OCI-LY1 (cell line): Measurements from ENCODE around the gene CCDC18.
"Not testable (repeated sequence)": the region's sequence is repeated elsewhere in the genome, so short reads cannot be mapped to it uniquely, and the experiment has no call there.

Source experiments
- H2AFZ ChIP-seq: fragments of 200-600 bp; sonication (generic), shearing (Covaris generic); 2 replicates; pipeline ENCODE4 v1.6.0; 2014; ENCODE audit warnings: antibody characterized with exemption, mild to moderate bottlenecking, low read length
- H3F3A ChIP-seq: fragments of 200-600 bp; sonication (generic), shearing (Covaris generic); 2 replicates; pipeline ENCODE4 v1.6.0; 2014; ENCODE audit warnings: mild to moderate bottlenecking, antibody characterized with exemption, low read length, moderate library complexity; ENCODE audit not compliant: insufficient read depth
- H3K27ac ChIP-seq: fragments of 200-600 bp; sonication (generic); 2 replicates; pipeline ENCODE4 v1.5.1; 2014; ENCODE audit warnings: low read length, mixed run types, mild to moderate bottlenecking, low read depth; ENCODE audit not compliant: poor library complexity, severe bottlenecking
- H3K27me3 ChIP-seq: fragments of 200-600 bp; sonication (generic); 2 replicates; pipeline ENCODE4 v1.6.0; 2014; ENCODE audit warnings: antibody characterized with exemption, mild to moderate bottlenecking, low read length, moderate library complexity; ENCODE audit not compliant: insufficient read depth
- H3K36me3 ChIP-seq: fragments of 200-600 bp; sonication (generic); 2 replicates; pipeline ENCODE4 v1.6.1; 2014; ENCODE audit warnings: mild to moderate bottlenecking, antibody characterized with exemption, low read length, moderate library complexity, mixed read lengths; ENCODE audit not compliant: insufficient read depth
- H3K4me1 ChIP-seq: fragments of 200-600 bp; sonication (generic); 2 replicates; pipeline ENCODE4 v1.5.1; 2014; ENCODE audit warnings: mild to moderate bottlenecking, low read length, moderate library complexity; ENCODE audit not compliant: insufficient read depth, severe bottlenecking
- H3K4me2 ChIP-seq: fragments of 200-600 bp; sonication (generic), shearing (Covaris generic); 2 replicates; pipeline ENCODE4 v1.6.1; 2014; ENCODE audit warnings: low read length
- H3K4me3 ChIP-seq: fragments of 200-600 bp; sonication (generic); 2 replicates; pipeline ENCODE4 v1.5.1; 2014; ENCODE audit warnings: low read length, low read depth, mild to moderate bottlenecking, mixed read lengths; ENCODE audit not compliant: poor library complexity, severe bottlenecking
- H3K79me2 ChIP-seq: fragments of 200-600 bp; shearing (Covaris generic); 2 replicates; pipeline ENCODE4 v1.6.1; 2016; ENCODE audit warnings: mixed run types, low read length, mixed read lengths; ENCODE audit not compliant: insufficient read depth
- H3K9ac ChIP-seq: fragments of 200-600 bp; sonication (generic), shearing (Covaris generic); 2 replicates; pipeline ENCODE4 v1.6.1; 2014; ENCODE audit warnings: mild to moderate bottlenecking, low read length, mixed read lengths
- H3K9me2 ChIP-seq: fragments of 200-600 bp; sonication (generic), shearing (Covaris generic); 2 replicates; pipeline ENCODE4 v1.6.1; 2014; ENCODE audit warnings: low read depth, mild to moderate bottlenecking, low read length, mixed read lengths
- H3K9me3 ChIP-seq: fragments of 200-600 bp; shearing (Covaris generic); 2 replicates; pipeline ENCODE4 v1.6.1; 2014; ENCODE audit warnings: low read length, mixed read lengths
- H4K20me1 ChIP-seq: fragments of 200-600 bp; sonication (generic), shearing (Covaris generic); 2 replicates; pipeline ENCODE4 v1.6.0; 2016; ENCODE audit warnings: mild to moderate bottlenecking, low read length; ENCODE audit not compliant: insufficient read depth
- EZH2 ChIP-seq: fragments of 200-600 bp; sonication (generic), shearing (Covaris generic); IDR thresholded peaks from 2 replicates; pipeline ENCODE4 v1.8.0; 2017; ENCODE audit warnings: borderline replicate concordance, mixed run types, mild to moderate bottlenecking, antibody characterized with exemption, low read length, moderate library complexity, mixed read lengths
- TF ChIP-seq, protein P1 (sequence below): fragments of 200-600 bp; sonication (generic), shearing (Covaris generic); IDR thresholded peaks from 2 replicates; pipeline ENCODE4 v1.5.1; 2017; ENCODE audit warnings: mild to moderate bottlenecking, antibody characterized with exemption, low read length, moderate library complexity, mixed read lengths

CCDC18 gene

DNA sequence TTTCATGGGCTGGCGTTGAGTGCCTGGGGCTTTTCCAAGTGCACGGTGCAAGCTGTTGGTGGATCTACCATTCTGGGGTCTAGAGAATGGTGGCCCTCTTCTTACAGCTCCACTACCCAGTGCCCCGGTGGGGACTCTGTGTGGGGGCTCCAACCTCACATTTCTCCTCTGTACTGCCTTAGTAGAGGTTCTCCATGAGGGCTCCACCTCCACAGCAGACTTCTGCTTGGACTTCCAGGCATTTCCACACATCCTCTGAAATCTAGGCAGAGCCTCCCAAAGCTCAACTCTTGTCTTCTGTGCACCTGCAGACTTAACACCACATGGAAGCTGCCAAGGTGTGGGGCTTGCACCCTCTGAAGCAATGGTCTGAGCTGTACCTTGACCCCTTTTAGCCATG is 82.1 kb downstream of the CCDC18 start:
- peaks cover 22% of the 10 kb centered on the region for H3K9me3 ChIP-seq
- H3K9ac ChIP-seq = no peak overlapping the region
- no peak overlapping the region for H3K4me2 ChIP-seq
- H4K20me1 ChIP-seq = no peaks in the 10 kb centered on the region
- H3K4me3 ChIP-seq = no peak overlapping the region
- H3K79me2 ChIP-seq = no peaks in the 10 kb centered on the region
- H3K27ac ChIP-seq = no peak overlapping the region
- no peaks in the 10 kb centered on the region for H3K4me1 ChIP-seq
- H2AFZ ChIP-seq = no peak overlapping the region
- H3F3A ChIP-seq = peaks cover 7% of the 10 kb centered on the region; the same call in 1 of the 2 replicates
- H3K27me3 ChIP-seq = no peaks in the 10 kb centered on the region
- TF ChIP-seq EZH2 = no peak
- H3K36me3 ChIP-seq = peaks cover 69% of the 10 kb centered on the region
- H3K9me2 ChIP-seq = no peaks in the 10 kb centered on the region

GRCh38 chr1:93268888-93269287 is 88.4 kb downstream of the CCDC18 start:
- not testable (repeated sequence) for H3K79me2 ChIP-seq, H3K9me3 ChIP-seq, H3K27me3 ChIP-seq, H2AFZ ChIP-seq, H3F3A ChIP-seq, H3K4me1 ChIP-seq, H3K4me2 ChIP-seq, H4K20me1 ChIP-seq, H3K27ac ChIP-seq, H3K9me2 ChIP-seq, H3K4me3 ChIP-seq, H3K9ac ChIP-seq
- H3K36me3 ChIP-seq = peaks cover 21% of the 10 kb centered on the region

GRCh38 chr1:93275262-93275633 is 94.7 kb downstream of the CCDC18 start:
- H2AFZ ChIP-seq, H3K79me2 ChIP-seq, H3K4me1 ChIP-seq, H4K20me1 ChIP-seq, H3F3A ChIP-seq, H3K9ac ChIP-seq, H3K27me3 ChIP-seq, H3K9me3 ChIP-seq, H3K4me2 ChIP-seq, H3K27ac ChIP-seq, H3K4me3 ChIP-seq, H3K36me3 ChIP-seq, H3K9me2 ChIP-seq: not testable (repeated sequence)

GRCh38 chr1:93275634-93276295 is 95.2 kb downstream of the CCDC18 start:
- H3K9ac ChIP-seq = no peak overlapping the region

GRCh38 chr1:93277530-93277929 is 97.0 kb downstream of the CCDC18 start:
- not testable (repeated sequence) for H4K20me1 ChIP-seq, H3K9me3 ChIP-seq, H3K27ac ChIP-seq, H2AFZ ChIP-seq, H3K9me2 ChIP-seq, H3F3A ChIP-seq, H3K4me1 ChIP-seq, H3K4me3 ChIP-seq, H3K9ac ChIP-seq, H3K36me3 ChIP-seq, H3K27me3 ChIP-seq, H3K4me2 ChIP-seq, H3K79me2 ChIP-seq

More at GRCh38 chr1:93275634-93276295, 95.2 kb downstream of the CCDC18 start:
- Histone ChIP-seq H2AFZ (no peak overlapping the region), H3K4me2 (no peak overlapping the region), H3K4me3 (no peak overlapping the region), H3K36me3 (peaks cover 7% of the 10 kb centered on the region; the same call in 1 of the 2 replicates), H3K9me3 (peaks cover 6% of the 10 kb centered on the region), H3K79me2 (no peaks in the 10 kb centered on the region), H3K27me3 (no peaks in the 10 kb centered on the region), H3F3A (no peaks in the 10 kb centered on the region), H4K20me1 (no peaks in the 10 kb centered on the region), H3K27ac (no peak overlapping the region), H3K9me2 (no peaks in the 10 kb centered on the region), H3K4me1 (no peaks in the 10 kb centered on the region)
- TF ChIP-seq, protein P1, sequence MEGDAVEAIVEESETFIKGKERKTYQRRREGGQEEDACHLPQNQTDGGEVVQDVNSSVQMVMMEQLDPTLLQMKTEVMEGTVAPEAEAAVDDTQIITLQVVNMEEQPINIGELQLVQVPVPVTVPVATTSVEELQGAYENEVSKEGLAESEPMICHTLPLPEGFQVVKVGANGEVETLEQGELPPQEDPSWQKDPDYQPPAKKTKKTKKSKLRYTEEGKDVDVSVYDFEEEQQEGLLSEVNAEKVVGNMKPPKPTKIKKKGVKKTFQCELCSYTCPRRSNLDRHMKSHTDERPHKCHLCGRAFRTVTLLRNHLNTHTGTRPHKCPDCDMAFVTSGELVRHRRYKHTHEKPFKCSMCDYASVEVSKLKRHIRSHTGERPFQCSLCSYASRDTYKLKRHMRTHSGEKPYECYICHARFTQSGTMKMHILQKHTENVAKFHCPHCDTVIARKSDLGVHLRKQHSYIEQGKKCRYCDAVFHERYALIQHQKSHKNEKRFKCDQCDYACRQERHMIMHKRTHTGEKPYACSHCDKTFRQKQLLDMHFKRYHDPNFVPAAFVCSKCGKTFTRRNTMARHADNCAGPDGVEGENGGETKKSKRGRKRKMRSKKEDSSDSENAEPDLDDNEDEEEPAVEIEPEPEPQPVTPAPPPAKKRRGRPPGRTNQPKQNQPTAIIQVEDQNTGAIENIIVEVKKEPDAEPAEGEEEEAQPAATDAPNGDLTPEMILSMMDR = no peak
- no peak for TF ChIP-seq EZH2
